ENCODE measurements around the gene SH3BGRL3.

Gene SH3BGRL3

DNA sequence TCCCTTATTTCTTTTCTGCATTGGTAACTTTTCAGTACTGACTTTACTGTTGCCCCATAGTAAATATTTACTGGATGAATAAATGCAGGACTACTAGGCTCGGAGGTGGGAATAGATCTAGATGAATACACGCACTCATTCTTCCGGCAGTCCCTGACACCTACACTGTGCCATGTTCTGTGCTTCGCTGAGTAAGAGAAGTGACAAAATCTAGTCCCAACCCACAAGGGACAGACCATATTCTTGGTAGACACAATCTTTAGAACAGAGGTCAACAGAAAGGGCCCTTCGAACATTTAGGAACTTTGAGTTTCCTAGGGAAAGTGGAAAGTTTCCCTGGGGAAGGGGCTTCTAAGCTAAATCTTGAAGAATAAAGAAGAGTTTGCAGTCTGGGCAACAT lies 34.6 kb downstream of the SH3BGRL3 start:
- TF ChIP-seq, protein P1, sequence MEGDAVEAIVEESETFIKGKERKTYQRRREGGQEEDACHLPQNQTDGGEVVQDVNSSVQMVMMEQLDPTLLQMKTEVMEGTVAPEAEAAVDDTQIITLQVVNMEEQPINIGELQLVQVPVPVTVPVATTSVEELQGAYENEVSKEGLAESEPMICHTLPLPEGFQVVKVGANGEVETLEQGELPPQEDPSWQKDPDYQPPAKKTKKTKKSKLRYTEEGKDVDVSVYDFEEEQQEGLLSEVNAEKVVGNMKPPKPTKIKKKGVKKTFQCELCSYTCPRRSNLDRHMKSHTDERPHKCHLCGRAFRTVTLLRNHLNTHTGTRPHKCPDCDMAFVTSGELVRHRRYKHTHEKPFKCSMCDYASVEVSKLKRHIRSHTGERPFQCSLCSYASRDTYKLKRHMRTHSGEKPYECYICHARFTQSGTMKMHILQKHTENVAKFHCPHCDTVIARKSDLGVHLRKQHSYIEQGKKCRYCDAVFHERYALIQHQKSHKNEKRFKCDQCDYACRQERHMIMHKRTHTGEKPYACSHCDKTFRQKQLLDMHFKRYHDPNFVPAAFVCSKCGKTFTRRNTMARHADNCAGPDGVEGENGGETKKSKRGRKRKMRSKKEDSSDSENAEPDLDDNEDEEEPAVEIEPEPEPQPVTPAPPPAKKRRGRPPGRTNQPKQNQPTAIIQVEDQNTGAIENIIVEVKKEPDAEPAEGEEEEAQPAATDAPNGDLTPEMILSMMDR (IDR thresholded peaks at IDR 0.05; ENCODE audit: borderline replicate concordance, insufficient read depth, low read depth, low read length), result no peak
- no peak overlapping the region for H3K4me3 ChIP-seq (ENCODE audit: low read depth, low read length)

DNA sequence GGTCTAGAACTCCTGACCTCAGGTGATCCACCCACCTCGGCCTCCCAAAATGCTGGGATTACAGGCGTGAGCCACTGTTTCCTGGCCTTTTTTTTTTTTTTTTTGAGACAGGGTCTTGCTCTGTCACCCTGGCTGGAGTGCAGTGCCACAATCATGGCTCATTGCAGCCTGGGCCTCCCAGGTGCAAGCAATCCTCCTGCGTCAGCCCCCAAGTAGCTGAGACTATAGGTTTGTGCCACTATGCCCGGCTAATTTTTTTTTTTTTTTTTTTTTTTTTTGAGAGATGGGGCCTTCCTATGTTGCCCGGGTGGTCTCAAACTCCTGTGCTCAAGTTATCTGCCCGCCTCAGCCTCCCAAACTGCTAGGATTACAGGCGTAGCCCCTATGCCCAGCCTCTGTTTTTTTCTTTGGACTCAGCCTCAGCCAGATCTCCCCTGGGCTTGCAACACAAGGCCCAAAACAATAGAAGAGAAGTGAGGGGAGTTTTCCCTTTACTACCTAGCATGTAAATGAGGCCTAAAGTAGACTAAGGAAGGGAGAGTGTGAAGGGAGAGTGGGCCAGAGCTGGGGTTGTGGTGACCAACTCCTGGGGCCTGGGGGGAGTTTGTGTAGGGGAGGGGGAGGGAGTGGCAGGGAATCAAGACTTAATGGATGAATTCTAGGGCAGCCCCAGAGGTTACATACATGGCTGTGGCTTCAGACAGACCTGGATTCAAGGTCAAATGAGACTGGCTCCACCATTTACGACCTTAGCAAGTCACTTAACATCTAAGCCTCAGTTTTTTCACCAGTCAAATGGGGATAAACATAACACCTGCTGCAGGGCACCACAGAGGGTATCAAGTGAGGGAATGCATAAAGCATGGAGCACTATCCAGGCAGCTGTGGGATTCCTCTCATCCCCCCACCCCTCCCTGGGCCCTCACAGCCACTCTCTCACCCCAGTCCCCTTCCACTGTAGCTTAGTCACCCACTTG lies 36.3 kb downstream of the SH3BGRL3 start:
- H3K4me3 ChIP-seq (ENCODE audit: low read depth, low read length), result no peak overlapping the region
- TF ChIP-seq, protein P1 (IDR thresholded peaks at IDR 0.05; ENCODE audit: borderline replicate concordance, insufficient read depth, low read depth, low read length), result no peak

DNA sequence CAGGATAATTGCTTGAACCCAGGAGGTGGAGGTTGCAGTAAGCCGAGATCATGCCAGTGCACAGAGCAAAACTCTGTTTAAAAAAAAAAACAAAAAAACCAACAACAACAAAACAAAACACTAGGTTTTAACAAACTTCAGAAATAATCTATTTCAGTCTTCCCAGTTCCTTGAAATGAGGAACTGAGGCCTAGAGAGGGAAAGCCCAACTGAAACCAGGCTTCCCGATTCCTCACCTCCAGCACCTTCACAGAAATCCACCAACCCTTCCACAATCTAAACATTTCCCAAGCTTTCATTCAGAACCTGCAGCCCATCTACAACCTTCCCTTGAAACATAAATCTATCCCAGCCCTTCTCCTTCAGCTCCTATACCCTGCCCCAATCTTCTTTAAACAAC lies 37.3 kb downstream of the SH3BGRL3 start:
- TF ChIP-seq, protein P1 (IDR thresholded peaks at IDR 0.05; ENCODE audit: borderline replicate concordance, insufficient read depth, low read depth, low read length), result no peak
- peak overlapping the region; percentile 69 for H3K4me3 ChIP-seq (ENCODE audit: low read depth, low read length)

DNA sequence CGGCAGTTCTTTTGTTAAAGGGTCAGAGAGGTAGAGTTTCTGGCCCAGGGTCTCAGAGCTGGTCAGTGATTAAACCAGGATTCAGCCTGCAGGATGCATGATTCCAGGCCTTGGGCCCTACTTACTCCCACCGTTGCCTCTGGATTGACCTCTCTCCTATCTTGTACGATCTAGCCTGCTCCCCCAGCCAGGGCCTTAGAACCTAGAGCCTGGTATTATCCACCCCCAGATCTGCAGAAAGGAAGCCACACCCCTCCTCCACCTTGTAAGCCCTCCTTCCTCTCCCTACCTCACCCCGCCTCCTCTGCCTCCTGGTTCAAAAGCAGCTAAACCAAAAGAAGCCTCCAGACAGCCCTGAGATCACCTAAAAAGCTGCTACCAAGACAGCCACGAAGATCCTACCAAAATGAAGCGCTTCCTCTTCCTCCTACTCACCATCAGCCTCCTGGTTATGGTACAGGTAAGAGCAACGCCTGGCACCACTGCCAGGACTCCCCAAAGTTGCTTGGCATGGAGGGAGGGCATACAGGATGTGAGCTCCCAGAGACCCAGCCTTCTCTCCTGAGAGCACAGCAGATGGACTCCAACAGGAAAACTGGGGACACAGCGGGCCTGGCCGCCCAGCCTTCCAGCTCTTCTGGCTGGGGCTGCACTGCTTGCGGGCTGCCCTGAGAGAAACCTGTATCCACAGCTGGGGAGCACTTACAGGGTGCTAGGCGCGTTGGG lies 37.9 kb downstream of the SH3BGRL3 start, which contains the start of gene CD52:
Gene CD52 (plus strand): TSS at position 347 of the 726 bp plus-strand sequence. CDS start 60 bp downstream, at position 407.
- H3K4me3 ChIP-seq (ENCODE audit: low read depth, low read length), result peak within 1 kb of the TSS; percentile 69
- TF ChIP-seq, protein P1 (IDR thresholded peaks at IDR 0.05; ENCODE audit: borderline replicate concordance, insufficient read depth, low read depth, low read length), result no peak

DNA sequence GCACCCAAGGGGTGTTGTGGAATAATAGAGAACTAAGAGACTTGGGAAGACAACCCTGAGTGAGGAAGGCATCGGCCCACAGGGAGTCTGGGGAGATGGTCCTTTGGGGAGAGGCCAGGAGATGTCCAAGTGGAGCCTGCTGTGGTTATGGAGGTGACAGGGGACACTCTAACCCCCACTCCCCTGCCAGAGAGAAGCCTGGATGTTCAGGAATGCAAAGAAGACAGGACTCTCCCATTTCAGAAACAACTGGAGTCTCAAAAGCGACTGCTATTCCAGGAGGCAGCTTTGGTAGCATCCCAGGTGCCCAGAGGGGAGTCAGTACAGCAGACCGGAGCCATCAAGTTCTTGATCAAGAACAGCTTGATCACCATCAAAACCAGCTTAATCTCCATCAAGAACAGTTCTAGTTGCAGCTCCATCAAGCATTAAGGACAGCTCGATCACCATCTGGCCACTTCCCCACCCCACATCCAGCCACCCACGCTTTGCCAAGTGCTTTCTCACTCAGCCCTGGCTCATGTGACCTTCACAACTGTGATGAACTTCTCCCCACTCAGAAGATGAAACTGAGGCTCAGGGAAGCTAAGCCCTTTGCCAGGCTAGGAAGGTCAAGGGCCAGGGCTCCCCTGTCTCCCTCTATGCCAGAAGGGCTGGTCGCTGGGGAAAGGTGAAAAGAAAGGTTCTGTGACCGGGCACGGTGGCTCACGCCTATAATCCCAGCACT lies 38.6 kb downstream of the SH3BGRL3 start:
- TF ChIP-seq, protein P1 (IDR thresholded peaks at IDR 0.05; ENCODE audit: borderline replicate concordance, insufficient read depth, low read depth, low read length), result no peak
- peak overlapping the region; percentile 69 for H3K4me3 ChIP-seq (ENCODE audit: low read depth, low read length)

DNA sequence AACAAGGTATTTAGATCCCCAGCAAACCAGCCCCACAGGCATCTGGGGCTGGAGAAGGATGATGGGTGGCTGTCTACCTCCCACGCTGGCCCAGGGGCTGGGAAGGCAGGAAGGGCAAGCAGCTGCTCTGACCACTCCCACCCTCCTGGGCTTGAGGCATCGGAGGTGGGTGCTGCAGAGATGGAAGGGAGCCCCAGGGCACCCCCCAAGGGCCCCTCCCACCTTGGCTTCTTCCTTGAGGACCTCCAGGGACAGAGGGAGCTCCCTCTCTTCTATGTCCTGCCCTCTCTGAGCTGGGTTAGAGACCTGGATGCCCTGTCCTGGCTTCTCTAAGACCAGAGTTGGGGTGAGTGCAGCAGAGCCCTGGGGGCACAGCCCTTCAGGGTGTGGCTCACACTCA lies 41.0 kb downstream of the SH3BGRL3 start:
- no peak overlapping the region for H3K4me3 ChIP-seq (ENCODE audit: low read depth, low read length)
- TF ChIP-seq, protein P1 (IDR thresholded peaks at IDR 0.05; ENCODE audit: borderline replicate concordance, insufficient read depth, low read depth, low read length), result no peak
